HG03342 (cell line): ENCODE measurements around the gene PPP6R3.
"Not testable (repeated sequence)": the region's sequence is repeated elsewhere in the genome, so short reads cannot be mapped to it uniquely, and the experiment has no call there.

Experiments used
- ATAC-seq: cut with Tn5 transposase; IDR thresholded peaks from one replicate; pipeline ENCODE4 v1.9.1; 2021; ENCODE audit warnings: mild to moderate bottlenecking, moderate library complexity; ENCODE audit not compliant: unreplicated experiment

Gene PPP6R3

DNA sequence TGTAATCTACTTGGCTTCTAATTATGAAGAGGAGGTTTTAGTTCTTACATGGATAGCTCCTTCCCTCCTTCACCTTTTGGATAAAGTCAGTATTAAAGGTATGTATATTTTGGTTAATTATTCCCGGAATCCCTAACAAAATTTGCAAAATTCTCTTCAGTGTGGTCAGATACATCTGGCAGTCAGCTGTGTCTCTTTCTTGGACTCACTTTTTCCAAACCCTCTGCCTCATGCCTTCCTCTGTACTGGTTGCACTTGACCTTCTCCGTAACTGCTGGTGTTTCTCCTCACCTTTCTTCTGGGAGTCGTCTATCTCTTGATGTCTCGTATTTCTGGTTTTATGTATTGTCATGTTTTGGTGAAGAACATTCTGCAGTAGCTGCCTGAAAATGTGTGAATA is 62.5 kb downstream of the PPP6R3 start:
- ATAC-seq: no peak

DNA sequence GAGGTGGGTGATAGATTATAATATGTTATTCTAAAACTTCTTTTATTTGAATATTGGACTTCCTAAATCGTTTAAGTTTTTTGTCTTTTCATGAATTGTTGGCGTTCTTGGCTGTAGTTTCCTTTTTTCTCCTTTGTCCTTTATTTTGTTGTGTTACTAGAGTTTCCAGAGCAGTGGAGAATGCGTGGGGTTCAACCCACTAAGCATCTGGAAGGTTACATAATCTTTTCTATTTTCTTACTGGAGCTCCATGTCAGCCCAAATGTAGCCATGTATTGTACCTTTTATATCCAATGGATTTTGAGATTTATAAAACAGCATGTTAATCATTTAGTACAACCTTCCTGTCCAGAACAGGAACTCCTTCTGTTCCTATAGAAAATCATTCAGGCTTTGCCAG is 63.2 kb downstream of the PPP6R3 start:
- no peak for ATAC-seq

GRCh38 chr11:68524213-68524612 is 63.7 kb downstream of the PPP6R3 start:
- ATAC-seq: no peak

- no peak for ATAC-seq
Measured at GRCh38 chr11:68524681-68525080, 64.1 kb downstream of the PPP6R3 start.

DNA sequence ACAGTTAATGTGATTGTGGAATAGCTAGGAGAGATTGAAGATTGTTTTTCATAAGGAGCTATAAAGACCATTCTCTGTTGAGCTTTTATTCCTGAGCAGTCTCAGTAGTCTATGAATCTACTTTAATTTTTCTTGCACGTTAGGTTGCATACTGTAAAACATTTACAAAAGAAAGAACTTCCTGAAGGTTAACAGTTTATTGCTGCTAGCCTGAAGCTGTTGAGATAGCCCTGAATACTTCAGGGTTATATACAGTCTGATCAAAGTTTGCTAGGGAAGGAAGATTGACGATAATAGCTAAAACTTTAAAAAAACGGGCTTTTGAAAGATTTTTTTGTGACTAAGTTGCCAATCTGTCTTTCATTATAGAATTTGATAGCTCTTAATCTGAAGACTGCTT is 64.8 kb downstream of the PPP6R3 start:
- ATAC-seq: no peak

DNA sequence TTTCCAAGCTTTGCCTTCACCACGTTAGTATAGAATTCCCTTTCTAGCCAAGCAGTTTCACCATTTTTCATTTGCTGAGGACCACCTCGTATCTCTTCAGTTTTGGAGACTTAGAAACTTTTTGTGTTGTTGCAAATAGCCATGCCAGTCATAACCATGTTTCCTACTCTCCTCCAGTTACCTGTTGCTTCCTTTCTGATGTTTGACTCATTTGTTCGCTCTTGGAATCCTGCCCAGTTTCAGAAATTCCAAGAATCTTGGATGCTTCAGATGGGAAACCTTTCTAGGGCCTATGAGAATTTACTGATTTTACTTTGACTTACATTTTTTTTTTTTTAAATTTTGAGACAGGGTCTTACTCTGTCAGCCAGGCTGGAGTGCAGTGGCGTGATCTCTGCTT is 65.4 kb downstream of the PPP6R3 start:
- ATAC-seq: no peak

GRCh38 chr11:68527585-68527984 is 67.0 kb downstream of the PPP6R3 start:
- no peak for ATAC-seq

GRCh38 chr11:68528630-68529029 is 68.1 kb downstream of the PPP6R3 start:
- ATAC-seq: no peak

DNA sequence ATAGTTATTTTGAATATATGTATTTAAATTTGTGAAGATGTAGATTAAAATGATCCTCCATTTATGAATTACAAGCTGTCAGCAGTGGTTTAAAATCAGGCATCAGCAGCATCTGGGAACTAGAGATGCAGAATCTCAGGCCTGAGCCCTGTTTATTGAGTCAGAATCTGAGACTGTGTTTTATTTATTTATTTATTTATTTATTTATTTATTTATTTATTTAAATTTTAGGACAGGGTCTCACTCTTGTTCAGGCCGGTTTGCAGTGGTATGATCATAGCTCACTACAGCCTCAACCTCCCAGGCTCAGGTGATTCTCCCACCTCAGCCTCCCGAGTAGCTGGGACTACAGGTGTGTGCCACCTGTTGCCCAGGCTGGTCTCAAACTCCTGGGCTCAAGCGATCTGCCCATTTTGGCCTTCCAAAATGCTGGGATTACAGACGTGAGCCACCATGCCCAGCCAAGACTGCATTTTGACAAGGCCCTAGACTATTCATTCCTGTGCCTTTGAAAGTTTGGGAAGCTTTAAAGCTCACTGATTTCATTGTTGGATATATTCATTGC is 70.7 kb downstream of the PPP6R3 start:
- ATAC-seq: no peak

GRCh38 chr11:68532727-68533369 is 72.3 kb downstream of the PPP6R3 start:
- no peak for ATAC-seq

- no peak for ATAC-seq
Measured at GRCh38 chr11:68533945-68534344, 73.4 kb downstream of the PPP6R3 start.

DNA sequence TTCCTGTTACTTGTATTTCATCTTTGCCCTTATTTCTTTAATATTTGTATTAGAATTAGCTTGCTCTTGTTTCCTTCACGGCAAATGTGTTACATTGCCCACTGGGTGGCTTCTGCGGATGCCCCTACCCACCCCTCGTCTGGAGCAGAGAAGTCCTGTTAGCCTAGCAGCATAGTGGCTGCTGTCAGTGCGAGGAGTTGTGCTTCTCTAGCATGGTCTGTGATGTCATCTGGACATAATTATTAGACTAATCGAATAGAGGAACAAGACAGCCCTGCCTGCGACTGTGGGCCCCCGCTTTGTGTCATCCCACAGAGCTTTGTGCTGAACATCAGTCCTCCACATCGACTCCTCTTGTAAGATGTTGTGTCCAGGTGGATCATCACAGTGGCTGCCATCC is 74.5 kb downstream of the PPP6R3 start:
- no peak for ATAC-seq

DNA sequence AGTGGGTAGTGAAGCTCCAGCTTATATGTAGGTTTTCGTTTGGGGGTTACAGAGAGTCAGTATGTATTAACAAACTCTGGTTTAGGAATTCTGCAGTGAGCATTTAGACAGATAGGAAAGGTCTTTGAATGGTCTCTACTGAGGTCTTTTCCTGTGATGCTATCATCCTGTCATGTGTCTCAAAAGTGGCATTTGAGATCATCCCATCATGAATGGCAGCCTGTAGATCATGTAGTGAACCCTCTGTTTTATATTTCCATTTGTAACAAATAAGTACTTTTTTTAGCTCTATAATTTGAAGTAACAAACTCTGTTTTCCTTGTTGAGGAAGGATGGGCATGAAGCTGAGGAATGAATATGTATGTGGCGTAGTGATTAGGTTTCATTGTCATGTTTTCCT is 76.2 kb downstream of the PPP6R3 start:
- ATAC-seq: no peak

DNA sequence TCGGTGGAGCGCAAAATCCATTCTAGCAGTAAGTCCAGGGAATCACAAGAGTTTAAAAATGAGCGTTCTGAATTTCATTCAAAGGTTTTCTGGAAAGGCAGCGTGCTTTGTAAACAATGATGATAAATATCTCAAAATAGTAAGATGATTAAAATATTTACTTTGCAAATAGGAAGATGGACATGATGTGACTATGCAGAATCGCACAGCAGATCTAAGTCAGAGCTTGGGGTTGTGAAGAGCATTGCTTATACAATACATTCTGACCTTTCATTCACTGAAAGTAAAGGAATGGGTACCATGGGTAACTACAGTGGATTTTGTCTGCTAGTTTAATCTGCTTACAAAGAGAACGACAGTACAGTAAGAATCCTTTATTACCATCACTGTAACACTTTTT is 77.5 kb downstream of the PPP6R3 start:
- ATAC-seq: no peak

GRCh38 chr11:68539395-68539794 is 78.8 kb downstream of the PPP6R3 start:
- no peak for ATAC-seq

DNA sequence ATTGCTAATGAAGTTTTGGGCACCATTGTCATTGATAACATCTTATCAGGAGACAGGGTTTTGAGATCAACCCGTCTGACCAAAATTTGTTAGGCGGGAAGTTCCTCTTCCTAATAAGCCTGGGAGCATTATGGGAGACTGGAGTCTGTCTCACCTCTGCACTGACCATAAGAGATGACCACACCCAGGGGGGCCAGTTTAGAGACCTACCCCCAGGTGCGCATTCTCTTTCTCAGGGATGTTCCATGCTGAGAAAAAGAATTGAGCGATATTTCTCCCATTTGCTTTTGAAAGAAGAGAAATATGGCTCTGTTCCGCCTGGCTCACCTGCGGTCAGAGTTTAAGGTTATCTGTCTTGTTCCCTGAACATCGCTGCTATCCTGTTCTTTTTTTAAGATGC is 80.0 kb downstream of the PPP6R3 start:
- ATAC-seq: not testable (repeated sequence)

GRCh38 chr11:68541116-68541515 is 80.6 kb downstream of the PPP6R3 start:
- ATAC-seq: no peak

- no peak for ATAC-seq
Measured at GRCh38 chr11:68541991-68542390, 81.4 kb downstream of the PPP6R3 start.

- no peak for ATAC-seq
Measured at GRCh38 chr11:68542617-68543016, 82.1 kb downstream of the PPP6R3 start.

DNA sequence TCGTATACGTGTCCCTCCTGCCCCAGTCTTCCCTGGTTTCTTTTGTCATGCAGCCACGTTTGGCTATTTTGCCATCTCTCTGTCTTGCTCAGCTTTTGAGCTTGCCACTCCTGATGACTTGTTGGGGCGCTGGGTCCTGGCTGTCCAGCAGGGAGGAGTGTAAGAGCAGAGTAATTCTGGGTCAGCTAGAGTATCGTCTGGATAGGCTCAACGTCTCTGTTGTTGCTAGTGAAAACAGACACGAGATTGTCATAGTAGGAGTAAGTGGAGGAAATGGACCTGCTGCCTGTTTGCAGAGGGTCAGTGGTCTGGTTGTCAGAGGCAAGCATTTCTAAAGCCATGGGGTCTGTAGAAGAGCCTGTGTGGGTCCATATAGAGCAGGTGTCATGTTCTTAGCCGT is 83.0 kb downstream of the PPP6R3 start:
- no peak for ATAC-seq

DNA sequence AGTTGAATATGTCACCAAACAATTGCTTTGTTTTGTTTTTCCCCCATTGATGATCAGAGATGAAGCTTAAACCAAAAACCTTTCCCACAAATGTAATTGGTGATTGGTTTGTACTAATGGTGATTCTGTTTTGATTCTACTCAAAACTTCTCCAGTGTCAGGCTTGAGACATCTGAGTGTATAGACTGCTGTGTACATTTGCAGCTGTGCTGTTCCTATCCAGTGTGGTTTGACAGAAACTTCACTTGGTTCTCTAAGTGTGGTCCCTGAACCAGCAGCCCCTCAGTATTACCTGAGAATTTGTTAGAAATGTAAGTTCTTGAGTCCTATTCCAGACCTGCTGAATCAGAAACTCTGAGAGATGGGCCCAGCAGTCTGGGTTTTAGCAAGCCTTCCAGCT is 84.8 kb downstream of the PPP6R3 start:
- no peak for ATAC-seq

DNA sequence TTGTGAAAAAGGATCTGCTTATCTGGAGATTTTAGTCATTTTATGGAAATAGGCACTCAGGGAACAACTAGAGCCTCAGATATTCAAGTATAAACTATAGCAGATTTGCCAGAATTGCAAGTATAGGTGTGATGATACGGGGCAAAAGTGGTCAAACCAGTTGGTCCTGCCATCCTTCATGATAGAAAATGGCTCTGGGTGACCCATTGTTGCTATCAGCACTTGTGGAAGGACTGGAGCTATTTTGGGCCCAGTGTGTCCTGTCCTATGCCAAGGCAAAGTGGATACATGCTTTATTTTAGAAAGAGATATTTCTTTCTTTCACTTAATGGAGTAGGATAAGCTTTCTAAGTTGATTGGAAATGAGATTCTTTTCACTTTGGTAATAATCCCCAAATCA is 85.2 kb downstream of the PPP6R3 start:
- ATAC-seq: no peak

- ATAC-seq: no peak
Measured at GRCh38 chr11:68546555-68546954, 86.0 kb downstream of the PPP6R3 start.
